HK-2 (cell line): ENCODE measurements around the gene TPBG.

ENCODE experiments used
- DNase-seq: peaks from one replicate; pipeline ENCODE4 v3.0.0-alpha.2; 2018; ENCODE audit not compliant: unreplicated experiment

TPBG gene

DNA sequence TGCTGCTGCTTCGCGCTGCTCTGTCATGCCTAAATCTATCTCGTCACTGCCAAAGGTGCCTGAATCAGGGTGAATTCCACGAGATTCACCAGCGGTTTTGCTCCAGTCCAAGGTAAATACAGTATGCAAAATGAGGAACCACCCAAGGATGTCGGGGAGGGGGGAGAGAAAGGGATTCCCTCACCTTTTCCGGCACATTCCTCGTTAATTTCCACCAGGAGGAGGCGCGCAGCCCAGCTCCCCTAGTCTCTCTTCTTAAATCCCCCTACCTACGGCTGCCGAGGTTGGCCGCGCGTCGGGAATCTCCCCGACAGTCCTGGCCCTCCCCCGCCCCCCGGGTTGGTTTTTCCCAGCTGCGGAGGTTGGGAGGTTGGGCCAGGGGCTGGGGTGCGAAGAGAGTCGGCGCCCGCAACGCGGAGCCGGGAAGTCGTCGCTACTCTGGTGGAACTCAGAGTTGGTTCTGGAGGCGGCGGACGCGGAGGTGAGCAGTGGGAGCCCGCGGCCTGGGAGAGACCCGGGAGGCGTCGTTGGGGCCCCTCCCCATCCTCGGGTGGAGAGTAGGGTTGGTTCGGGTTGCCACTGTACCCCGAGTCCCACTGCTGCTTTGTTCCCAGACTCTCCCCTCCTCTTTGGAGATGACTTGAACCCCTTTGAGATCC, at the start of gene TPBG:
Gene TPBG, plus strand, starts transcription at position 390 of the 659 bp plus-strand sequence. CDS start 1,145 bp downstream, outside the sequence.
- peak; percentile 79 for DNase-seq

- no peak for DNase-seq
These were observed 41.2 kb upstream of the TPBG start for GRCh38 chr6:82322386-82322785.

DNA sequence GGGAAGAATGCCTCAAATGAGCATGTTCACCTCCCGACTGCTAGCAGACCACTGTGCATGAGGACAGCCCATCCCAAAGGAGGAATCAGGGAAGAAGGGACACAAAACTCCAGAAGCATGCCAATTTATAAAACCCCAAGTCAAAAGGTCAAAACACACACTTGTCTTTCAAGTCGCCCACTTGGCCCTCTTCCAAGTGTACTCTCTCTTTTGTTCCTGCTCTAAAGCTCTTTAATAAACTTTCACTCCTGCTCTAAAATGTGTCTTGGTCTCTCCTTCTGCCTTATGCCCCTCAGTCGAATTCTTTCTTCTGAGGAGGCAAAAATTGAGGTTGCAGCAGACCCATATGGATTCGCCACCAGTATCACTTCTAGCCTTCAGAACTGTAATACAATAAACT, 33.9 kb upstream of the TPBG start:
- DNase-seq: no peak

DNA sequence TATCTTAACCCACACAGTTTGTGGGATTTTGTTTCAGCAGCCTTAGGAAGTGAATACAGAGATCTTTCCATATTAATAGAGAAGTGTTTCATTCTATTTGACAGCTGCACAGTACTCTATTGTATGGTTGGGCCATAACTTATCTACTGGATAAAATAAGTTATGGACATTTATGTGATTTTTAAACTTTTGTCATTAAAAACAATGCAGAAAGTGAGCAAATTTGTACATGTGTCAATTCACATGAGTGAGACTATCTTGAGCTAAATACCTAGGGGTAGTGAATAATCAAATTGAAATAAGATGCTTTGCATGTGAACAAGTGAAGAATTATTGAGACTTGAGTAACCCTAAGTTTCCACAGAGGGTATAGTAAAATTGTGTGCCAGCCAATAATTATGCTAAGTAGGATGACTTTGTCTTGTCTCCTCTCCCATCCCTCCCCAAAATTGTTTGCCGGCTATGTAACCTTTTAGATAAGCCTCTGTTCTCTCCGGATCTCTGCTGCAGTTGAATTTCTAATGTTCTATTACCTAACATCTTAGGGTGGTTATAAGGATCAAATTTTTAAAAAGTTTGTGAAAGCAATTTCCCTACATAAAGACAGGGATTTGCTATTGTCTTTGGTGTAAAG, 33.3 kb upstream of the TPBG start:
- no peak for DNase-seq

DNA sequence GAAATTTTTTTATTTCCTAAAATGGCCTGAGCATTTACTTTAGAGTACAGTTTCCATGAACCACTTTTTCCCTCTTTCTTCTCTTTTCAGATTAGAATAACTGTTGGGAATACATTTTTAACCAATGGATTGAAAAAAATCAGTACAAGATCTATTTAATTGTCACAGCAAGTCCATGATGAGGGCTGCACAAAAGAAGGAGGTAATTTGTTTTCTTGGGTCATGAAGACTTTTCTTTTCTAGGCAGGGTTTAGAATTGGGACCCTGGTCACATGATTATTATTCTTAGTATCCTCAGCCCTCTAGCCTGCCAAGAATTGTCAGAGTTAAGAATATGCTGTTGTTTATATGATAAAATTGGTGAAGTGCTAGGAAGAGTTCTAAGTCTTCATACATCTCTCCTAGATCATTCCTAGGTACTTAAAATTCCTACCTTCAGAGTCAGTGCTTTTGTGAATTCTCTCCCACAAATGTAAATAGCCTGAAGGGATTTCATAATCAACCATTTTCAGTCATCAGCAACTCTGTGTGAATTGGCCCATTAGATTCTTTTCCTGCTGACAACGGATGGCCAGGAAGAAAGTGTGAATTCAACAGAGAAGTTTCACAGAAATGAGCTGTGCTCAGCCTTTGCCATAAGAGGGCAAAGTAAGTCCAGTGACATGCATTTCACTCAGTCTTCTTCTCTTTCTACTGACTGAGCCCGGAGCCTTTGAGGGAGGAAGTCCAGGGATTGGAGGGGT, 32.4 kb upstream of the TPBG start:
- no peak for DNase-seq

DNA sequence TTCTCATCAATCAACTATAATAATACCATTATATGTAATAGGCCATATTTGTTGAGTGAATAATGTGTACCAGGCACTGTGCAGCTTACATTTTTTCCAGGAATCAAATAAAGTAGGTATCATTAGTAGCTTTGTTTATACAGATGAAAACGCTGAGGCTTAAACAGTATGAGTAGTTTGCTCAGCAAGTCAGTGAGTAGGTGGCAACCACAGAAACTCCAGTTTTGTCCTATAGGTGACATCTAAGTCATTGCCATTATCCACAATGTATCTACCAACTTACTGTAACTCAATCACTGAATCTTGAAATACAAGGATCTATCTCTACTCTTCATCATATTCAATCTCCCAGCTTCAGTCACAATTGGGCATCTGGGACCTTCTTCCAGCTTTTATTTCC, 29.8 kb upstream of the TPBG start:
- DNase-seq: no peak

- DNase-seq: no peak
These were observed 25.8 kb upstream of the TPBG start for GRCh38 chr6:82337688-82338257.

DNA sequence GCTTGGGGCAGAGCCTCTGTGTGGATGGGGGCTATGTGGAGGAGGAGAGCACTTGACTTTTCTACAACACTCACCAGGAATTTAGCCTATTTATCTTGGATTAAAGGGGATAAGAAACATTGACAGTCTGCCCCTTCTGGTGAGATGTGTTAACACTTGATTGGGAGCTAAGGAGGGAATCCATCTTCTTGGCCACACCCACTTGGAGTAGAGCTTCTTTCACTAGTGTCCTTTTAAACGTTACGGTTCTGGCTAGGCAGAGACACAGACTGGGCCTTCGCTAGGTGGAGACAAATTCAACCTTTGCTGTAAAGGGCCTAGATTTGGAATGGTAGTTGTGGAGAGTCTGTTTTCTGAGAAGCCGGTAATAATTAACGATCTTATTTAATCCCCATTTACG, 15.5 kb upstream of the TPBG start:
- DNase-seq: no peak

GRCh38 chr6:82353848-82354247, 9.8 kb upstream of the TPBG start:
- DNase-seq: no peak

- DNase-seq: no peak
These were observed 3.1 kb upstream of the TPBG start for GRCh38 chr6:82360552-82360951.

DNA sequence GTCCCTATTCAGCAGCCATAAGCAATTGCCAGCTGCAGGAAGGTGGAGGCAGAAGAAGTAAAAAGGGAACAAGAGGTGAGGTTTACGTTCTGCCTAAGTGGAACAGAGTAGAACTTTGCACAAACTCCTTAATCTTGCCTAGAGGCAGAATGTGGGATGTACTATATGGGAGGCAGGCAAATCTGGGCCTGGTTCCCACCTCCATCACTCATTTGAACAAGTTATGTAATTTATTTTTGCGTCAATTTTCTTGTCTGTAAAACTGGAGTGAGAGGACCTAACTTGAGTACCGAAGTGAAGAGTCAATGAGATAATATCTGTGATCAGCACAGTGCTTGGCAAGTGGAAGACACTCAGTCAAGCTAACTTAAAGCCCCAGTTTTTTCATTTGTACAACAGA, 2.0 kb upstream of the TPBG start:
- no peak for DNase-seq

GRCh38 chr6:82362144-82362543, 1.5 kb upstream of the TPBG start:
- no peak for DNase-seq

- no peak for DNase-seq
These were observed 664 bp upstream of the TPBG start for GRCh38 chr6:82362878-82363427.

DNA sequence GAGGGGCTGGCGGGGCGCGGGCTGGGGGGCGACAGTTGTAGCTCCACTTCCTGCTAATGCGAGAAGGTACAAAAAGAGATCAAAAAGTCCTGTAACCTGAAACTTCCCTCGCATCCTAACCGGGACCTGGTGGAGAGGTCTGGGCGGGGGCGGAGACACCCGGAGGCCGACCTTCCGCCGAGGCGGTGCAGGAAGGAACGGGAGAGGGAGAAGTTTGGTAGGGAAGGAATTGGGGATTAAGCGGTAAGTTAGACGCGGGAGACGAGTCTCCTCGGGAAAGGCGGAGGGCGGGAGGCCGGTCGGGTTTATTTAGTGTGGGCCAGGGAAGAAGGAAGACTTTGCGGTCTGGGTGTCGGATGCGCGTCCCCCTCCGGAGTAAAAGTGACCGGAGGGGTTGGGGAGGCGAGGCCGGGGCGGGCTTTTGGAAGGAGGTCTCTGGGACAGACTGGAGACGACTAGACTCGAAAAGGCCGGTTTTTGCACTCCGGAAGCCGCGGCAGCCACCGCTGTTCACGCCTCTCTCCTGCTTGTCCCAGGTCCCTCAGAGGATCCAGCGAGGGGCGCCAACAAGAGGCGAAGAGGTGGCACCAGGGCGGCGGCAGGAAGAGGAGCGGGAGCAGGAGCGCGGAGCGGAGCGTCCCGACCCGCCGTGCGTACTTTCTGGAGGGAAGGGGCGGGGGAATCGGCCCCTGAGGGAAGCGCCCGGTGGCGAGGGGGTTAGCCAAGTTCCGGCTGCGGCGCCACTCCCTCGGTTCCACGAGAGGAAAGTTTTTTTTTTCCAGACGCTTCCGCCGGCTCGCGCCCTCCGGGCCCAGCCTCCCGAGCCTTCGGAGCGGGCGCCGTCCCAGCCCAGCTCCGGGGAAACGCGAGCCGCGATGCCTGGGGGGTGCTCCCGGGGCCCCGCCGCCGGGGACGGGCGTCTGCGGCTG, 734 bp downstream of the TPBG start:
- DNase-seq: peak; percentile 73

DNA sequence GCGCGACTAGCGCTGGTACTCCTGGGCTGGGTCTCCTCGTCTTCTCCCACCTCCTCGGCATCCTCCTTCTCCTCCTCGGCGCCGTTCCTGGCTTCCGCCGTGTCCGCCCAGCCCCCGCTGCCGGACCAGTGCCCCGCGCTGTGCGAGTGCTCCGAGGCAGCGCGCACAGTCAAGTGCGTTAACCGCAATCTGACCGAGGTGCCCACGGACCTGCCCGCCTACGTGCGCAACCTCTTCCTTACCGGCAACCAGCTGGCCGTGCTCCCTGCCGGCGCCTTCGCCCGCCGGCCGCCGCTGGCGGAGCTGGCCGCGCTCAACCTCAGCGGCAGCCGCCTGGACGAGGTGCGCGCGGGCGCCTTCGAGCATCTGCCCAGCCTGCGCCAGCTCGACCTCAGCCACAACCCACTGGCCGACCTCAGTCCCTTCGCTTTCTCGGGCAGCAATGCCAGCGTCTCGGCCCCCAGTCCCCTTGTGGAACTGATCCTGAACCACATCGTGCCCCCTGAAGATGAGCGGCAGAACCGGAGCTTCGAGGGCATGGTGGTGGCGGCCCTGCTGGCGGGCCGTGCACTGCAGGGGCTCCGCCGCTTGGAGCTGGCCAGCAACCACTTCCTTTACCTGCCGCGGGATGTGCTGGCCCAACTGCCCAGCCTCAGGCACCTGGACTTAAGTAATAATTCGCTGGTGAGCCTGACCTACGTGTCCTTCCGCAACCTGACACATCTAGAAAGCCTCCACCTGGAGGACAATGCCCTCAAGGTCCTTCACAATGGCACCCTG, 1.6 kb downstream of the TPBG start:
- no peak for DNase-seq

GRCh38 chr6:82367704-82368103, 4.1 kb downstream of the TPBG start:
- no peak for DNase-seq

- no peak for DNase-seq
These were observed 7.2 kb downstream of the TPBG start for GRCh38 chr6:82370788-82371187.

GRCh38 chr6:82371799-82372546, 8.4 kb downstream of the TPBG start:
- DNase-seq: no peak

GRCh38 chr6:82372656-82373055, 9.0 kb downstream of the TPBG start:
- DNase-seq: no peak

DNA sequence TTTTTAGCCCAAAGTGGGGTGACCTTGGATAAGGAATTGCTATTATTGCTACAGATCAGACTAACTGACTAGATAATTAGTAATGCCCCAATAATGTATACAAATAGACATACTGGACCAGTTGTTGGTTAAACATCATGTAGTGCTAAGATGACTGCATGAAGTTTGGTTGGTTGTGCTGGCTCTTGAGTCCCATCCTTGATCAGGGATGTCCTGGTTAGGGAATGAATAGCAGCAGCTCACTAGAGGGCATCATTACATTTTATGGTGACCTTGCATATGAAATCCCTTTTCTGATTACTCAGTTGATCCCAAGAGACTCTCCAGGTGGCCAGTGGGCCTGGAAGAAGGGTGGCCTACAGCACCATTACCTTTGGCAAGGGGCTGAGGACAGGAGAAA, 10.9 kb downstream of the TPBG start:
- no peak for DNase-seq
